DOHH2 (cell line): ENCODE measurements around the gene RPL32.

Source experiments
- CTCF ChIP-seq: fragments of 200-600 bp; sonication (generic); IDR thresholded peaks from one replicate; pipeline ENCODE4 v1.5.1; 2014; ENCODE audit warnings: antibody characterized with exemption, mild to moderate bottlenecking, low read depth, low read length; ENCODE audit not compliant: poor library complexity, severe bottlenecking
- EZH2phosphoT487 ChIP-seq: fragments of 200-600 bp; sonication (generic); IDR thresholded peaks from 2 replicates; pipeline ENCODE4 v1.6.1; 2017; ENCODE audit warnings: borderline replicate concordance, mild to moderate bottlenecking, antibody characterized with exemption, low read length, moderate library complexity, mixed read lengths

GRCh38 chr3:12884790-12885582 lies 43.6 kb upstream of the RPL32 start:
- TF ChIP-seq CTCF, result no peak
- TF ChIP-seq EZH2phosphoT487, result no peak
